OCI-M2 (cell line): Measurements from ENCODE around the gene USP2.

Source experiments
- DNase-seq: peaks from one replicate; lab custom pipeline; 2025; ENCODE audit not compliant: unreplicated experiment; lab: John Stamatoyannopoulos, UW

The USP2 gene

GRCh38 chr11:119381181-119381988, at the start of gene USP2:
Gene USP2 (minus strand): TSS chr11:119381690. CDS start chr11:119373480, 8,210 bp downstream.
- DNase-seq = peak; percentile 80

GRCh38 chr11:119427279-119427678, 45.8 kb upstream of the USP2 start:
- DNase-seq = no peak

DNA sequence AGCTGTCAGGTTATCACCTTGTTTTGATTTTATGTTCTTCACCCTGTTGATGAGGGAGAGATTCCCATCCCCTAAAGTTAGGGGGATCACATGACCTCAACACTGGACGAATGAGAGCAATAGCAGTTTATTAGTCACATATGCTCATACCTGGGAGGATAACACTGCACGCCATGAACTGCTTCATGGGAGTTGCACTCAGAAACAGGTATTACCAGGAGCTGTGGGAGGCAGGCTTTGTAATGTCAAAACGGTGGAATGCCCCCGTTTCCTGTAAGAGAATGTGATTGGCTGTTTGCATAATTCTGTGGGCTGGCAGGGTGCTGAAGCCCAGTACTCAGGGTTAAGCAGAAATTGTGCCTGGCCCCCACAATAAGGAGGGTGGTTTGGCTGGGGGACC, 44.7 kb upstream of the USP2 start:
- no peak for DNase-seq

DNA sequence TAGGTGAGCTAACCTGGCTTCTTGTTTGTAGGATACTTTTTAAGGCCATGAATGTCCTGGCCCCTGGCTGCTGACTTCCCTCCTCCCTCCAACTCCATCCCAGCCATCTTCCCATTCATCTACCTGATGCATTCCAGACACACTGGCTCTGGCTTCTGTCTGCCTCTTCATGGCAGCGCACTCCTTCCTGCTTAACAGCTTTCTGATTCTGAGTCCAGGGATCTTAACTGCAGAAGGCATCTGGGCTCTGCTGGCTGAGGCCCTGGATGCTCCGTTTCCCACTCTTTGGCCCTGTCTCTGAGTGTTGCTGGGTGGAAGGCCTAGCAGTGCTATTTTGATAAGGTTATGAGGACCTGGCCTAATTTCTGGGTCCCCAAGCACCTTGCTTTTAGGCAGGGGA, 43.3 kb upstream of the USP2 start:
- no peak for DNase-seq

DNA sequence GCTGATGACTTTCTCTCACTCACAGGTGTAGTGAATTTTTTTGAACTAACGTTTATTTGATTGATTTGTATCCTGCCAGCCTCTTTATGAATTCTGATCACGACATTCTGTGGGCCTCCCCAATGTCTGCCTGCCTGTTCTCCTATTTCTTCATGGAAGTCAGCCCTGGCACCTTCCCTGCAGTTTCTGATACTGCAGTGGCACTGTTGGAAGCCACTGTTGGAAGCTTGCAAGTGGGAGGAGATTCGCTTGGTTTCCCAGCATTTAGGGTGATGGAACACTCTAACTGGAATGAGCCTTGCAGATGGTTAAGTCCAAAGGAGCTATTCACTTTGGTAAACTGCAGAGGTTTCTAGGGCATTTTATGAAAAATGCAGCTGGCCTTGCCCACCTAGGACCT, 42.8 kb upstream of the USP2 start:
- DNase-seq = no peak

DNA sequence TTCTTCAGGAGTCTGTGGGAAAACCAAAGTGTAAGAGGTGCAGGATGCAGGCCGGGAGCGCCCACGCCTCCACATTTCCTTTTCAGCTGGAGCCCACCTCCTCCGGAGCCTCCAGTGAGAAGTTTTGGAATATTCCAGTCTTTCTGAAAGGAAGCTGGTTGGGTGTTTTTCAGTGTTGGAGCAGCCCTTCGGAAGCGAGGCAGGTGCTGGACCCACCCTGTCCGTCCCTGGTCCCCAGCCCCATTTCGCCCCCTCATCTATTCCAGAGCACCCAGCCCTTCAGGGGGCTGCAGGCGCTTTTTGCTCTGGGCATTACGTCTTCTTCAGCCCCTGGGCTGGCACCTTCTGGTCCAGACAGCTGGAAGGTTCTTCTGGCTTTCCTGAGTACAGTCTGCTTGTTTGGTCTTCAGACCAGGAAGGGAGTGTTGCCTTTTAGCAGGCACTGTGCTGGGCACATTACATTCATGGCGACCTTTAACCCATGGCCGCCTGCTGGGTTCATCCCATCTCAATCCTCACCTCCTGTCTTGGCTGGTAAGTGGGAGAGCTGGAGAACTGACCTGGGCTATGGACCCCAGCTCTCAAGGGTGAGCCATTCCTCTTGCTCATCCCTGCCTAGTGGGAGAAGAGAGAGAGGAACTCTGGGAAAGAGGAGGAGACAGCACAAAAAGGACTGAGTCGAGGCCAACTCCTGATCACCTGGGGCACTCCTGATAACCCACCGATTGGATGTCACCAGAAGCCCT, 42.2 kb upstream of the USP2 start:
- no peak for DNase-seq

GRCh38 chr11:119422809-119423508, 41.5 kb upstream of the USP2 start, which contains the start of gene THY1:
Gene THY1 (minus strand): TSS chr11:119423172. CDS start chr11:119420905, 2,267 bp downstream.
- DNase-seq = no peak

GRCh38 chr11:119421941-119422808, 40.7 kb upstream of the USP2 start:
- DNase-seq = no peak

GRCh38 chr11:119421351-119421750, 39.9 kb upstream of the USP2 start:
- DNase-seq = no peak

- DNase-seq = no peak
Observed at GRCh38 chr11:119420631-119421030, 39.1 kb upstream of the USP2 start.

DNA sequence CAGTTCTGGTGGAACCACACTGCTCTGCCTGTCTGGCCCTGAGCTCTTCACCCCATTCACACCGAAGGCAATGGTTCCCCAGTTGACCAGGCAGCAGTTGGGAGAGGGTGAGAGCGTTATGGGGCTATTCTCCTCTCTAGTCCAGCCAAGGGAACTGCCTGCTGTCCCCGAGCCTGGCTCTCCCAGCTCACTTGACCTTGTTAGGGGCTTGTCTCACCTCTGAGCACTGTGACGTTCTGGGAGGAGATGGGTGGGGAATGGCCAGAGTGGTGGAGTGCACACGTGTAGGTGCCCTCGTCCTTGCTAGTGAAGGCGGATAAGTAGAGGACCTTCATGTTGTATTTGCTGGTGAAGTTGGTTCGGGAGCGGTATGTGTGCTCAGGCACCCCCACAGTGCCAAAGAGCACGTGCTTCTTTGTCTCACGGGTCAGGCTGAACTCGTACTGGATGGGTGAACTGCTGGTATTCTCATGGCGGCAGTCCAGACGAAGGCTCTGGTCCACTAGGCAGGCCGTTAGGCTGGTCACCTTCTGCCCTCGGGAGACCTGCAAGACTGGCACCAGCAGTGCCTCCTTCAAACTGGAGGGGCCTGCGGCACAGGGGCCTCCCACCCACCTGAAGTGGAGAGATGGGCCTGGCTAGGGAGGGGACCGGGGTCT, 38.5 kb upstream of the USP2 start:
- no peak for DNase-seq

DNA sequence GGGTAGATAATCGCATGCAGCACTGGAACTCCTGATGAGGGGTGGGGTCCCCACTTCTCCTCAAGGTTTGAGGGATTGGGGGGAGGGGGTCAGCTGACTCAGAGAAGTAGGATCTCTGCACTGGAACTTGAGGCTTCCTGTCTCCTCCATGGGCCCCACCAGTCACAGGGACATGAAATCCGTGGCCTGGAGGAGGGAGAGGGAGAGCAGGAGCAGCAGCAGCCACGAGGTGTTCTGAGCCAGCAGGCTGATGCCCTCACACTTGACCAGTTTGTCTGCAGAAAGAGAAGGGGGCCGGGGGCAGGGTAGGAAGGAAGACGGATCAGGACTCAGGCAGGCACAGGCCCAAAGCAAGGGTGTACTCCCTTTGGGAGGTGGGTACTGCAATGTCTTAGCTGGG, 37.8 kb upstream of the USP2 start:
- DNase-seq = no peak

DNA sequence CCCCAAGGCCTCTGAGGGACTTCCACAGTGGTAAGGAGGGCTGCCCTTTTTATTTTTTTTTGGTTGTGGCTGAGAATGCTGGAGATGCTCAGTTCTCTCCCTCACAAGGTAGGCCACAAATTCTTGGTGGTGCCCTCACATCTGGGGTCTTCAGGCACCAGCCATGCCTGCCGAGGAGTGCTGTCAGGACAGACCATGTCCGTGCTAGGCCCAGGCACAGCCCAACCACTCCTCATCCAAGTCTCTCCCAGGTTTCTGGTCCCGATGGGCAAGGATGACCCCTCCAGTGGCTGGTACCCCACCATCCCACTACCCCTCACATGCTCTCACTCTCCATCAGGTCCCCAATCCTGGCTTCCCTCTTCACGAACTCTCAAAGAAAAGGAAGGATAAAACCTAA, 37.3 kb upstream of the USP2 start:
- no peak for DNase-seq

- DNase-seq = no peak
Observed at GRCh38 chr11:119417726-119418540, 36.4 kb upstream of the USP2 start.

DNA sequence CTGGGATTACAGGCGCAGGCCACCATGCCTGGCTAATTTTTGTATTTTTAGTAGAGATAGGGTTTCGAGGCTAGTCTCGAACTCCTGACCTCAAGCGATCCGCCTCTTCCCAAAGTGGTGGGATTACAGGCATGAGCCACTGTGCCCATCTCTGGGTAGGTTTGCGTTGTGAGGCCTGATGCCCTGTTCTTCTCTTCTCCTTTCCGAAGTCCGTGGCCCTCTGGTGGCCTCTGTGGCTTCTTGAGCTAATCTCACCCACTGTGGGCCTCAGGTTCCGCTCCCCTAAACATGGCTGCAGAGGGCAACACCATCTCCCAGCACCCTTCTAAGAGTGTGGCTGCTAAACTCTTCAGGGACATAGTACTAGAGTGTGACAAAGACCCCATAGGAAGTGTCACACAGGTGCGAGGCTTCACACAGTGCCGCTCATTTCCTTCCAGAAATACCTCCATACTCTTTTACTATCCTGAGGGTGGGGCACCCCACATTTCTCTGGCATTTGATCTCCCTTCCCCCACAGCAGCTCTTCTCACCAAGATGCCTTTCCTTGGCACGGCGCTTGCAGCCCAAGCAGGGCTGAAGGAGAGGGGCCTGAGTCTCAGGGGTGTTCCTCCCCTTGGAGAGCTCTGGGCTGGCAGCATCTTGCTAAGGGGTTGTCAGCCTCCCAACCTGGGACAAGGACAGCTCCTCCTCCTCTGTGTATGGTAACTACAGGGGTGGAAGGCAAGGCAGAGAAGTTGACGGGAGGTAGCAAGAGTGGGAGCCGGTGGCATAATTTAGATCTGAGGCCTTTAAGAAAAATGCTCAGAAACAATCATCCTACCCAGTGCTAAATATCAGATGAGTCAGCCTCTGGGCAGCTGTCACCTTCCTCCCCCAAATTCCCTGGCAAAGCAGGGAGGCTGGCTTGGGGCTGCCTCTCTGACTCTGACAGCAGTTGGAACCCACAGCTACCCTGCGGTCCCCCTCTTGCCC, 35.4 kb upstream of the USP2 start:
- DNase-seq = no peak

DNA sequence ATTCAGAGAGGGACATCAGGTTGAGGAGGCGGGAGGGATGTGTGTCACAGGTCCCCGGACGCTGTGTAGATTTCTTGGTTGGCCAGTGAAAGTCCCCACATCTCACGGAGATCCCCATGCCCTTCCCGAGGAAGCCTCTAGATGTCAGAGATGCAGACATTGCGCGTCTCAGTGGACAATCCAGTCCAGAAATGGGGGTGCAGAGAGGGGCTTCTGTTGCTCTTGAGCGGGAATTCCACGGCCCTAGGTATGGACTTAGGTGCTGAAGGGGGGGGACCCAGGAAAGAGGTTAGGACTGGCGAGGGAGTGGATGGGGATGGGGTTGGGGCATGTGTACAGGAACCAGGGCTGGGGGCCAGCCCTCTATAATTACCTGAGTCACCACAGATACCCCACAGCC, 34.5 kb upstream of the USP2 start:
- no peak for DNase-seq

GRCh38 chr11:119415517-119415916, 34.0 kb upstream of the USP2 start:
- no peak for DNase-seq

- no peak for DNase-seq
Observed at GRCh38 chr11:119414734-119415133, 33.2 kb upstream of the USP2 start.
